ENCODE data around the gene MSGN1.

GRCh38 chr2:17791121-17791816 lies 25.0 kb upstream of the MSGN1 start:
- TF ChIP-seq CTCF (IDR thresholded peaks at IDR 0.05; ENCODE audit: insufficient read depth, low read depth, low read length), result no peak
- TF ChIP-seq EZH2 (IDR thresholded peaks at IDR 0.05; ENCODE audit: insufficient read depth, low read length), result no peak

Data from astrocyte (in vitro differentiated cells and primary cell).